Inflammatory macrophage treated with lipopolysaccharide for 1 hour (primary cell): ENCODE results near the gene ERLEC1.
"Not testable (repeated sequence)": the region's sequence is repeated elsewhere in the genome, so short reads cannot be mapped to it uniquely, and the experiment has no call there.

Experiments used
- DNase-seq, 2 donors: peaks; one replicate each; pipeline ENCODE4 v3.0.0-alpha.2; 2020 to 2022

The ERLEC1 gene

DNA sequence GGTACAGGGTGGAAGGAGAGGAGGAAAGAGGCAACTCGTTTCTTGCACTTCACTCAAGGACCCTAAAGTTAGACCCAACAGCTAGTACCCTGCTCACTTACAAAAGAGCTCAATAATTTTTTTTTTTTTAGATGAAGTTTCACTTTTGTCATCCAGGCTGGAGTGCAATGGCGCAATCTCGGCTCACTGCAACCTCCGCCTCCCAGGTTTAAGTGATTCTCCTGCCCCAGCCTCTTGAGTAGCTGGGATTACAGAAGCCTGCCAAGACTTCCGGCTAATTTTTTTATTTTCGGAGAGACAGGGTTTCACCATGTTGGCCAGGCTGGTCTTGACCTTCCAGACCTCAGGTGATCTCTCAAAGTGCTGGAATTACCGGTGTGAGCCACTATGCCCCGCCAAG is 4.2 kb upstream of the ERLEC1 start:
- no peak for DNase-seq

DNA sequence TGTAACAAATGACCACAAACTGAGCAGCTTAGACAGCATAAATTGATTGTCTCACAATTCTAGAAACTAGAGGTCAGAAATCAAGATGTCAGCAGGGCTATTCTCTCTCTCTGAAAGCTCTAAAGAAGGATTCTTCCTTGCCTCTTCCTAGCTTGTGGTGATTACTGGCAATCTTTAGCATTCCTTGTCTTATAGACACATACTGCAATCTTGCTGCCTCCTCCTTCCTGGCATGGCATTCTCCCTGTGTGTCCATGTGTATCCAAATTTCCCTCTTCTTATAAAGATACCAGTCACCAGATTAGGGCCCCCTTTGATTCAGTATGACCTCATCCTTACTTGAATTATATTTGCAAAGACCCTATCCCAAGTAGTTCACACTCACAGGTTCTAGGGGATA is 2.4 kb upstream of the ERLEC1 start:
- DNase-seq = no peak

DNA sequence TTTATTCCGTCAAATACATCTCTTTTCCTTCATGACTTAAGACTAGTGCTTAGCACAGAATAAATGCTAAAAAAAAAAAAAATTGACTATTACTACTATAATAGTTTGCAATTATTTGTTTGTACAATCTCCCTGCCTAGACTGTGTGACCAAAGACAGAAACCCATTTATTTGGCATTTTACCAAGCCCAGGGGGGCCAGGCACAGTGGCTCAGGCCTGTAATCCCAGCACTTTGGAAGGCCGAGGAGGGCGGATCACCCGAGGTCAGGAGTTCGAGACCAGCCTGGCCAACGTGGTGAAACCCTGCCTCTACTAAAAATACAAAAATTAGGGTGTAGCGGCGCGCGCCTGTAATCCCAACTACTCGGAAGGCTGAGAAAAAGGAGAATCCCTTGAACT is 1.5 kb upstream of the ERLEC1 start:
- DNase-seq = no peak

DNA sequence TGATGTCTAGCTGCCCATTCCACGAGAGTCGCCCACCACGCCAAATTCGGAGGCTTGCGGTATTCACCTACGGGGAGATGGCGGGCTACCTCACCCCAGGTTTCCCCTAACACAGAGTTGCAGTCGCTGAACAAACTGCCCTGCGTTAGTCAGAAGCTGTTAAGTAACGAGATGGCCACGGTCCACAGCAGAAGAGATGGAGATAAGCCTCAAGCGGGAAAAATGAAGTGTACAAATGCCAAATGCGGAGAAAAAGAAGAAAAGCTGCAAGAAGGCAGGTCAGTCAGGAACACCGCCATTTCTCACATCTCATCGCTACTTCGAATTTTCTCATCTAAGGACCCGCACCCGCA is 516 bp upstream of the ERLEC1 start:
- peak in 1 of 2 donors; percentile 18 for DNase-seq

DNA sequence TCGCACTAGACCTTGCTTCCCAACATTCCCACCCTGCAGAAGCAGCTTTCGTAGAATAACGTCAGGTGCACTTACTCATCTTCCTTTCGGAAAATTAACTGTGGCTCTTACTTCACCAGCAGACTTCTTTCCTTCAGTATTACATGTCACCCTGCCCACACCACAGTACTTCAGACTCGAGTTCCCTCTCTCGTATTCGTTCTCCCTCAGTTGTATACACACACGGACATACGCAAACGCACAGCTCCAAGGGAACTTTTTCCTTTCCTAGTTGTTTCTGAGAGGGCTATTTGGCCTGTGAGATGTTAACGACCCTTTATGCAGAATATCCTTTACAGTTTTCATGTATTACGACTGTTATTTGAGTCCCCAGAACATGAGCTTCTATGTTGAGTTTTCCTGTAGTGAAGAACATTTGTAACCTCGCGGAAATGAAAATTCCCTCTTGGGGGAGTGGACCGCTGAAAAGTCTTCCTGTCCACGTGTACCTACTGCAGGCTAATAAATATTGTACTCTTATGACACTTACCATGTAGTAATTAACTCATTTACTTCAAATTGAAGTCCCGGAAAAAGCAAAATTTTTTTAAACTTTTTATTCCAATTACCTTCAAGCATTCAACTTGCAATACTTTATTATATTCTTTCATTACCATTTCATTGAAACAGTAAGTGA is 908 bp downstream of the ERLEC1 start:
- DNase-seq = peak; percentile 30 to 64

DNA sequence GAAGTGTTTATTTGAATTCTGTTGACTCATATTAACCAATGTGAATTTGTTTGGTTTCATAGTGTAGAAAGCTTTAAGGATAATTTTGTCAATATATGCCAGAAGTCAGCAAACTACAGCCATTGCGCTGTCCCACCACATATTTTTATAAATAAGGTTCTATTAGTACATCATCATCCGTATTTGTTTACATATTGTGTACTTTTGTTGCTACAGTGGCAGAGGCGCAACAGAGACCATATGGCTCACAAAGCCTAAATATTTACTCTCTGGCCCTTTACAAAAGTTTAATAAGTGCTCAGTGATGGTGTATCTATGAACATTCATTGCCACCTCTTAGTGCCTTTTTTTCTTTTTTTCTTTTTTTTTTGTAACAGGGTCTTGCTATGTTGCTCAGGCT is 6.4 kb downstream of the ERLEC1 start:
- DNase-seq = no peak

DNA sequence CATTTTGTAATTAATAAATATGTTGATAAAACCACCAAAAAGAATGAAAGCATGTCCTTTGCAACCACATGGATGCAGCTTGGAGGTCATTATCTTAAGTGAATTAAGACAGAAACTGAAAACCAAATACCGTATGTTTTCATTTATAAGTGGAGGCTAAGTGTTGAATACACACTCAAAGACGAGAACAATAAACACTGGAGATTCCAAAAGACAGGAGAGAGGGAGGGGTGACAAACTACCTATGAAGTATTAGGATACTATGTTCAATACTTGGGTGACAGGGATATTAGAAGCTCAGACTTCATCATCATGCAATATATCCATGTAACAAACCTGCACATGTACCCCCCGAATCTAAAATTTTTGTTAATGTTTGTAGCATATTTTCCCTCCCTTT is 7.0 kb downstream of the ERLEC1 start:
- DNase-seq = no peak

DNA sequence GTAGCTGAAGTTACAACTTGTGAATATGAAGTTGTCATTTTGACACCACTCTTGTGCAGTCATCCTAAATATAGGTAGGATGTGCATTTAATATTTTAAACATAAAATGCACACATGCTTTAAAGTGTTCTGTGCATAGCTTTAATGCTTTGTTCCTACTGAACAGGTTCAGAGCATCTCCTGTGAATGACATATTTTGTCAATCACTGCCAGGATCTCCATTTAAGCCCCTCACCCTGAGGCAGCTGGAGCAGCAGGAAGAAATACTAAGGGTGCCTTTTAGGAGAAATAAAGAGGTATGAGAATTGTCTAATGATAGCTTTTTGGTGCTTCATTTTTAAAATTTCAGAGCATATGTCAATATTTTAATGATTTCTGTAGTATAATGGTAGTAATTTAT is 14.7 kb downstream of the ERLEC1 start:
- DNase-seq = no peak

DNA sequence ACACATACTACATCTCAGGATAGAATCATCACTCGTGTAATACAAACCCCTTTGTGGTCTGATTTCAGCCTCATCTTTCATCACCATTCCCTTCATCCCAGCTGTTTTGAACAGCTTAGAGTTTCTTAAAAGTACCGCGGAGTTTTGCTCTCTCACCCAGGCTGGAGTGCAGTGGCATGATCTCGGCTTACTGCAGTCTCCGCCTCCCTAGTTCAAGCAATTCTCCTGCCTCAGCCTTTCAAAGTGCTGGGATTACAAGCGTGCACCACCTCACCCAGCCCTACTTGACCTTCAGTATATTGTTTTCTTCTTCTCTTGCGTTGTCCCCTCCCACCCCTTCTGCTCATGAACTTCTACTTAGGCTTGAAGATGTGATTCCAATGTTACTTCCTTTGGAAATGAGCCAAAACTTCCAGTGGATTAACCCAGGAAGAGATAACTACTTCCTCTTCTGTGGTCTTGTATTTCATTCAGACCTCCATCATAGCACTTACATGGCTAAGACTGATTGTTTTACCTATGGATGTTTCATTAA is 15.8 kb downstream of the ERLEC1 start:
- DNase-seq = no peak

DNA sequence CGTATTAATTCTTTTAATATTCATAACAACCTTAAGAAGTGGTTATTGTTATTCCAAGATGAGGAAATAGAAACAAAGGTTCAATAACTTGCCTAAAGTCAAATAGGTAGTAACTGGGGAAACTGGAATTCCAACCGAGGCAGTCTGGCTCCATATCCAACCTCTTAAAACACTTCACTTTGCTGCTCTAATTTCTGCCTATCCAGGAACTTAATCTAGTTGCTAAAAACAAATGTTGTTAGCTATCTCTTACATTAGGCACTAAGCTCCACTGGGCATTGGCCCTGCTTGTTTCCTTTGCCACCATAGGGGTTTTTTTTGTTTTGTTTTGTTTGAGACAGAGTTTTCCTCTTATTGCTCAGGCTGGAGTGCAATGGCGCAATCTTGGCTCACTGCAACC is 24.8 kb downstream of the ERLEC1 start:
- DNase-seq = no peak

DNA sequence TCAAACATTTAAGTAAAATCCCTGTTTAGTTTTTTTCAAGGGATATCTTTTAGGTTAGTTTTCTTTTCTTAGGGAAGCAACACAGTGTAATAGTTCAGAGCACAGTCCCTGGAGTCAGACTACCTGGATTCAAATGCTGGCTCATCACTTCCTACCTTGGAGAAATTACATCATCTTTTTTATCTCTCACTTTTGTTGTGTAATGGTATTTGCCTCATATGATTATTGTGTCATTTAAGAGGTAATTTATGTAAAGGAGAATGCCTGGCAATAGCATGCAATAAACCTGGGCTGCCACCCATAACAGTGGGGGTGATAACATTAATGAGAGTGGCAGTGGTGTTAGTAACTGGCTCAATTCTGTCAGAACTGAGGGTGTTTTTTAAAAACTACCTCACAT is 26.3 kb downstream of the ERLEC1 start:
- no peak for DNase-seq

DNA sequence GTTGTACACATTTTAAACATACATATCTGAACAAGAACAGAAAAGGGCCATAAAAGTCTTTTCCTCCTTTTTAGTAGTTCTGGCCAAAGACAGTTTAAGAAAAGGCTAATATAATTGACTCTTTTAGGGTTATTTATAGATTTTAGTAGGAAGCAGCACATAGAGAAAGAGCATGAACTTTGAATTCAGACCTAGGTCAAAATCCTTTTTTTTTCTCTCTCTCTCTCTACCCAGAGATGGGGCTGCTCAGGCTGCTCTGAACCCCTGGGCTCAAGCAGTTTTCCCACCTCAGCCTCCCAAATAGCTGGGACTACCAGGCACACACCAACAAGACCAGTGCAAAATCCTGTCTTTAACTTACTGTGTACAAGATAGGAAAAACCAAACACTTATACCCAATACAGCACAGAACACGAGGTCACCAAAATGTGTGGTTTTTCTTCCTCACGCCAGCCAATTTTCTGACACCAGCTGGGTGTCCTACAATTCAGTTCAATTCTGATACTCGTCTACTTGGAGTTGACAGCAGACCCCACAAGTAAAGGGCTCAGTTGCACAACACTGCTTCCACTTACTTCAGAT is 32.1 kb downstream of the ERLEC1 start:
- DNase-seq = no peak

DNA sequence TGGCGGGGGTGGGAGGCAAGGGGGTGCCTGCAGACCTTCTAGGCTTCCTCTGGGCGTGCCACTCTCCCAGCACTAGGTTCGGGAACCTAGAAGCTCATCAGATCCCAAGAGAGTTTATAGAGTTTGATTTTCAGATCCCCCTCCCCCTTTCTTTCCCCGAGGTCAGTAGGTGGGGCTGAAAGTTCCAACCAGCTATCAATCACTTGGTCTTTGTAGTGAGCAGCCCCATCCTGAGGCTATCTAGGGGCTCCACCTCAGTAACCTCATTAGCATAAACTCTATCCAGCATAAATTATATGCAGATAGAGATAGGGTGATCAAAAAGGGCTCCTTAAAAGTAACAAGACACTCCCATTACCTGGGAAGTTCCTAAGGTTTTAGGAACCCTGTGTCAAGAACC is 32.8 kb downstream of the ERLEC1 start:
- DNase-seq = no peak

DNA sequence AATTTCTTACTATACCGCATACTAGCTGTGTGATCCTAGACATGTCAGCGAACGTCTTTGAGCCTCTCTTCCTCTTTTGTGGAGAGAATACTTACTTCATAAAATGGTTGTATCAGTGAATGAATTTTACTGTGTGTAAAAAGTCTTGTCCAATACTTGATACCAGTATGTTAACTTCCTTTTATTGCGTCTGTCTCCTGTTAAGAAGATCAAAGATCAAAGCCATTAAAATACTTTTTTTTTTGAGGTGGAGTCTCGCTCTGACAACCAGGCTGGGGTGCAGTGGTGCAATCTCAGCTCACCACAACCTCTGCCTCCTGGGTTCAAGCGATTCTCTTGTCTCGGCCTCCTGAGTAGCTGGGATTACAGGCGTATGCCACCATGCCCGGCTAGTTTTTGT is 33.2 kb downstream of the ERLEC1 start:
- no peak for DNase-seq

DNA sequence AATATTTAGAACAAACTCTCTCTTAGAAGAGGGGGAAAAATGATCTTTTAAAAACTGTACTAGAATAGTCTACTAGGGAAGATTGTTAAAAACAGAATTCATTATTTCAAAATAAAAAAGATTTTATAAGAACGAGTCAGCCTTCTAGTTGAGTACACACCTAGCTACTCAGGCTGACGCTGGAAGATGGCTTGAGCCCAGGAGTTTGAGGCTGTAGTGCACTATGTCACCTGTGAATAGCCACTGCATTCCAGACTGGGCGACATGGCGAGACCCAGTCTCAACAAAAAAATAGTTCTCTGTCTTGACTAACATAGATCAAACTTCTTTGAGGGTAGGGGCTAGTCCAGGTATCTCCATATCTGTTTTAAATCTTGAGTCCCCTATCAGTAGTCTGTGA is 33.9 kb downstream of the ERLEC1 start:
- DNase-seq = no peak

DNA sequence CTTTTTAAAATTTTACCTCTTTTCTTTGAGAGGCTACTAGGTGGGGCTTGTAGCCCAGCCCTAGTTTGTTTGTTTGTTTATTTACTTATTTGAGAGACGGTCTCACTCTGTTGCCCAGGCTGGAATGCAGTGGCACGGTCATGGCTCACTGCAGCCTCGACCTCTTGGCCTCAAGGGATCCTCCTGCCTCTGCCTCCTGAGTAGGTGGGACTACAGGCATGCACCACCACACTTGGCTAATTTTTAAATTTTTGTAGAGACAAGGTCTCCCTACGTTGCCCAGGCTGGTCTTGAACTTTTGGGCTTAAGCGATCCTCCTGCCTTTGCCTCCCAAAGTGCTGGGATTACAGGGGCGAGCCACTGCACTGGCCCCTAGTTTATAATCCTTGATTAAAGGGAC is 35.0 kb downstream of the ERLEC1 start:
- DNase-seq = no peak

DNA sequence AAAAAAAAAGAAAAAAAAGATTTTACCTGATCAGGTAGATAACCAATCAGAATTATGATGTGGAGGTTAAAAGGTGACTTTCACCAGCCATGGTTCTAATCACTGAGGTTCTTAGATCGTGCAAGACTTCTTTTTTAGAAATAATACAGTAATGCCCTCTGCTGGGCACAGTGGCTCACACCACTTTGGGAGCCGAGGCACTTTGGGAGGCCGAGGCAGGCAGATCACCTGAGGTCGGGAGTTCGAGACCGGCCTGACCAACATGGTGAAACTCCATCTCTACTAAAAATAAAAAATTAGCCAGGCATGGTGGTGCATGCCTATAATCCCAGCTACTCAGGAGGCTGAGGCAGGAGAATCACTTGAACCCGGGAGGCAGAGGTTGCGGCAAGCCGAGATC is 36.8 kb downstream of the ERLEC1 start:
- peak in 1 of 2 donors; percentile 12 for DNase-seq

DNA sequence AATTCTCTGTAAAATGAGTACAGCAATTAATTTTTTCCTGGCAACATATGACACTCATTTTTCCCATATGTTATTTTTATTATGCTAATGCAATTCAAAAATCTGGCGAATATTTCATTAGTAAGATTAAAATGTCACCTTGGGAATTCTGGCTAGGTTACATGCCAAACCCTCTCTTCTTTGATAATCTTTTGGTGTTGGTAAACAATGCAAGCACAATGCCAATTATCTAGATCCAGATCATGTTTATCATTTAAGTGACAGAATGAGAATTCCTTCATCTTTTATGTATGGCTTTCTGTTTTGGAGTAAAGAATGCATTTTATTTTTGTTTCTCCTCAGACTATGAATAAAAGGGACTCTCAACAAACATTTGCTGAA is 39.2 kb downstream of the ERLEC1 start:
- no peak for DNase-seq

DNA sequence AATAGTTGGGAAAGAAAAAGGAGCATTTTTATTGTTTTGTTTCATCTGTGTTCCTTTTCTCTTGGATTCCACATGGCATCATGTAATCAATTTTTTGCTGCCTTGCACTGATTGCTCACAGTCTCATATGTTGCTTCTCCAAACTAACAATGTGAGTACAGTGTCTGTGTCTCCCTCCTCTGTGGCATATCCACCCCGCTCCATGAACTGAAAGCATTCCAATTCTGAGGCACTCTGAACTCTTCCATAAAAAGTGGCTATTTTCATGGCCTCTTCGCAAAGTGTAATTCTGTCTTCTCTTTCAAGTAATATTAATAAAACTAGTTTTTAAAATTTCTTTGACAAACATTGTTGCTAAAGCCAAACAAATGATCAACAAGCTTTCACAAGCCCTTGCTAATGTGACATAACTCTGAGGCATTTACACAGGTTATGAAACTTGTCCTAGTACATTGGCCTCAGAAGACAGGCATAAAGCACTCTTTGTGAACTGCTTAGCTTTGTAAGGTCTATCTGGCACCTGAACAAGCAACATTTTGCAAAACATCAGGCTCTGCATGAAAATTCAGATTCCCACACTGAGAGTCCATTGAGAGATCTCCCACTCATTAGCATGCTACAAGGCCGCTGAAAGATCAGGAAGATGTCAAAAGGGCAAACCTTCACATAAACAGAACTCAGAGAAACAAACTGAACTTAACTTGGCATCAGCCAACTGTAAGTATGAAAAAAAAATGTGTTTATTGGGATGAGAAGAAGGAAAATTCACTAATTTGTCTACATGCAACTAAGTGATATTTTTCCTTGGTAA is 39.9 kb downstream of the ERLEC1 start:
- no peak for DNase-seq

DNA sequence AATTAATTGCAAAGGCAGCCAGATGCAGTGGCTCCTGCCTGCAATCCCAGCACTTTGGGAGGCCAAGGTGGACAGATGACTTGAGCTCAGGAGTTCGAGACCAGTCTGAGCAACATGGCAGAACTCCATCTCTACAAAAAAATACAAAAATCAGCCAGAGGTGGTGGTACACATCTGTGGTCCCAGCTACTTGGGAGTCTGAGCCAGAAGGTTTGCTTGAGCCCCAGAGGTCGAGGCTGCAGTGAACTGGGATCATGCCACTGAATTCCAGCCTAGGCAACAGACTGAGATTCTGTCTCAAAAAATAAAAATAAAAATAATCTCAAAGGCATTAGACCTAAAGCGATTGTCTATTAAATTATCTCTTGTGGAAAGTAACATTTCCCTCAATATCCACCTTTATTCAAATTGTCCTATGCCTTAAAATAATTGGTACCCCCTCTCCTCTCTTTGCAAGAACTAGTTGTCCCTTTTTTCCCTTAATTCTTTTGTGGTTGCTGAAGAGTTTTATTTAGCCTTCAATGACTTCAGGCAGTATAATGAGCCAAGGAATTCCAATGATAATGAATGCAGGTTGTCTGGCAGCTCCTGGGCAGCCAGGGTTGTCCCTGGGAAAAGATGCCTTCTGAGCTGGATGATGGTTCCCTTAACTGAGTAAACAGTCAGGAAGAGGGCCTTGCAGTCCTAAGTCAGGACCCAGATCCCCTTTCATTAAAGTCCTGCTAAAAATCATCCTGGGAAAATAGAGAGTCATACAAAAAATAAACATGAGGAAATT is 40.7 kb downstream of the ERLEC1 start:
- DNase-seq = no peak

DNA sequence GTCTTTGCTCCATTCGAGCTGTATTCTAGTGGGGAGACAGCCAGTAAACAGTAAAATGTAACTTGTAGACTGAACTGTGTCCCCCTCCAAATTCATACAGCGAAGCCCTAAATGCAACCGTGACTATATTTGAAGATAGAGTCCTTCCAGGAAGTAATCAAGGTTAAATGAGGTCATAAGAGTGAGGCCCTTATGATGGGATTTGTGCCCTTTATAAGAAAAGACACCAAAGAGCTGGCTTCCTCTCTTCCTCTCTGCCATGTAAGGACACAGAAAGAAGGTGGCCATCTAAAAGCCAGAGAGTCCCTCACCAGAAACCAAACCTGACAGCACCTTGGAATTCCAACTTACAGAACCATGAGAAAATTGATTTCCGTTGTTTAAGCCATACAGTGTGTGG is 41.5 kb downstream of the ERLEC1 start:
- no peak for DNase-seq

DNA sequence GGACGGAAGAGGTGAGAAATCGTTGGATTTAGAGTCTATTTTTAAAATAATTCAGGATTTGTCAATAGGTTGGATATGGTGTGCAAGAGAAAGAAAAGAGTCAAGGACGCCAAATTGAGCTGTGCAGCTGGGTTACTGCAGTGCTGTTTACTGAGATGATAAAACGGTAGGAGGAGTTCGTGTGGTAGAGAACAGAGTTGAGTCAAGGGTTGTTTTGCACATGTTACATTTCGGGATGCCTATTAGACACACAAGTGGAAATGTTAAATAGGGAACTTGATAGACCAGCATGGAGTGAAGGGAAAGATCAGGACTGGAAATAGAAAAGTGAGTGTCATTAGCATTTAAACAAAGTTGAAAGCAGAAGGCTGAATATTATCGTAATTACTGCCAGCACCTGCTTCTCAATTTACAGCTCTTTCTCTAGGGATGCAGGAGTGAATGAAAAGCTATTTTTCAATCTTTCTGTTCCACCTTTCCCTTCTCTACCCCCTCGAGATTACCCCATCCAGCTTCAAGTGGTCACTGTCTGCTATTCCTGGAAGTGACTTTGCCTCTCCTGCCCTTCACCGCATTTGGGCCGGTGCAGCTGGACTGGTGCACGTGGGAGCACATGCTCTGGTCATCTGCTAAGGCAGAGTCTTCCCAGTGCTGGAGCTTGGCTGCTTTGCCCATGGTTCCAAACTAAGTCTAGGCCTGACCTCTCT is 42.6 kb downstream of the ERLEC1 start:
- no peak for DNase-seq

DNA sequence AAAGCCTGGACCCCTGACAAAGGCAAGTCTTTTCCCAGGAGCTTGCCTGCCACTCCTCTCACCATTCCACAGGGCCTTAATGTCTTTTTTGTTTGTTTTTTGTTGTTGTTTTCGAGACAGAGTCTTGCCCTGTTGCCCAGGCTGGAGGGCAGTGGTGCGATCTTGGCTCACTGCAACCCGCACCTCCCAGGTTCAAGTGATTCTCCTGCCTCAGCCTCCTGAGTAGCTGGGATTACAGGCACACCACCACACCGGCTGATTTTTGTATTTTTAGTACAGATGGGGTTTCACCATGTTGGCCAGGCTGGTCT is 43.1 kb downstream of the ERLEC1 start:
- not testable (repeated sequence) for DNase-seq
